Thyroid gland (tissue), 4 donors: ENCODE measurements around the gene CGB5. TPM values are rescaled to one million over a fixed set of nuclear protein-coding genes. Genes with fewer than 3 reads are reported as not detected.
"Not testable (repeated sequence)": the region's sequence is repeated elsewhere in the genome, so short reads cannot be mapped to it uniquely, and the experiment has no call there.

Source experiments
- DNase-seq, 2 donors: peaks; one replicate each; pipeline ENCODE4 v3.0.0-alpha.2; 2019
- H3K27ac ChIP-seq, 3 donors: fragments of 200-600 bp; sonication (generic); 1 replicate in 2 of 3; 2 replicates in 1 of 3; pipeline ENCODE4 v1.5.1; 2016 to 2019; ENCODE audit warnings: mild to moderate bottlenecking in 1 of 3, moderate library complexity in 1 of 3
- H3K27me3 ChIP-seq: fragments of 200-600 bp; sonication (generic); one replicate; pipeline ENCODE4 v1.5.1; 2019
- H3K36me3 ChIP-seq, 2 donors: fragments of 200-600 bp; sonication (generic); one replicate each; pipeline ENCODE4 v1.5.1; 2016 to 2019
- H3K4me1 ChIP-seq, 2 donors: fragments of 200-600 bp; sonication (generic); one replicate each; pipeline ENCODE4 v1.5.1; 2017 to 2019
- H3K4me3 ChIP-seq, 3 donors: fragments of 200-600 bp; sonication (generic); replicated peaks in 1 of 3; 1 replicate in 2 of 3; 2 replicates in 1 of 3; pipeline ENCODE4 v1.5.1; 2016; ENCODE audit warnings: mild to moderate bottlenecking in 1 of 3
- H3K9me3 ChIP-seq: fragments of 200-600 bp; sonication (generic); one replicate; pipeline ENCODE4 v1.5.1; 2017
- CTCF ChIP-seq, 6 experiments: fragments of 200-600 bp in 3 of 6; fragments of 450-650 bp in 3 of 6; sonication (generic) in 3 of 6; IDR thresholded peaks; one replicate each; pipeline ENCODE4 v1.5.1; 2016 to 2019; ENCODE audit warnings: antibody characterized with exemption in 6 of 6, mild to moderate bottlenecking in 2 of 6, inconsistent platforms in 1 of 6, moderate library complexity in 1 of 6
- POLR2A ChIP-seq, 2 donors: fragments of 450-650 bp; IDR thresholded peaks; one replicate each; pipeline ENCODE4 v1.6.1; 2017; ENCODE audit warnings: antibody characterized with exemption in 2 of 2, mild to moderate bottlenecking in 2 of 2, moderate library complexity in 1 of 2
- WGBS, 2 donors: methylation state at CpG; one replicate each; pipeline ENCODE4 v1.1.5; 2017; 5-methylcytosine and 5-hydroxymethylcytosine counted together
- intact Hi-C: fragments of 100-400 bp; cut with DNase I; formaldehyde crosslinking; loops from one replicate; pipeline ENCODE4 v1.15.1; 2023
- total RNA-seq, 4 donors: library from RNA; depleted of rRNA; stranded (reverse); fragments of >200 nt; gene quantifications; one replicate each; pipeline ENCODE4 v1.2.3, GENCODE V29; 2016

The CGB5 gene
- total RNA-seq, 4 donors from 2014 or later: 0.56 TPM; not detected in 3

GRCh38 chr19:49056101-49056901, 12.7 kb downstream of the CGB5 start:
- no peaks in the 10 kb centered on the region for H3K27me3 ChIP-seq
- peak overlapping the region in 2 of 3 donors; percentile 30 to 33 for H3K4me3 ChIP-seq
- WGBS, 2 donors: 0 to 2% methylated on average over 11 to 29 of the region's 63 CpGs
- TF ChIP-seq POLR2A (IDR thresholded peaks at IDR 0.05) (no peak), CTCF (IDR thresholded peaks at IDR 0.05) (peak in 2 of 6 experiments; percentile 9 to 26)
- H3K4me1 ChIP-seq: peaks cover 2 to 19% of the 10 kb centered on the region in 2 donors
- H3K27ac ChIP-seq: no peak overlapping the region
- intact Hi-C loops: no loop called here
- H3K36me3 ChIP-seq: no peaks in the 10 kb centered on the region
- no peaks in the 10 kb centered on the region for H3K9me3 ChIP-seq
- DNase-seq: peak; percentile 46 to 48

GRCh38 chr19:49056902-49057596, 13.4 kb downstream of the CGB5 start:
- 8 to 17% methylated on average over 13 to 34 of the region's 34 CpGs for WGBS, 2 donors
- H3K9me3 ChIP-seq, H3K27ac ChIP-seq, H3K27me3 ChIP-seq, H3K36me3 ChIP-seq, DNase-seq, intact Hi-C loops: not testable (repeated sequence)
- H3K4me3 ChIP-seq: peak overlapping the region in 1 of 3 donors; percentile 30
- H3K4me1 ChIP-seq: peaks cover 2 to 19% of the 10 kb centered on the region in 2 donors

GRCh38 chr19:49057636-49058234, 14.1 kb downstream of the CGB5 start, which contains the start of gene CGB7:
TSS of gene CGB7 (minus strand) at chr19:49057749. CDS start at chr19:49055375, 2,374 bp downstream.
- H3K9me3 ChIP-seq: no peaks in the 10 kb centered on the region
- H3K27me3 ChIP-seq: no peaks in the 10 kb centered on the region
- peaks cover 2 to 19% of the 10 kb centered on the region in 2 donors for H3K4me1 ChIP-seq
- peak; percentile 75 to 78 for DNase-seq
- WGBS, 2 donors: 2 to 3% methylated on average over 12 to 20 of the region's 38 CpGs
- TF ChIP-seq CTCF (IDR thresholded peaks at IDR 0.05) (no peak), POLR2A (IDR thresholded peaks at IDR 0.05) (no peak)
- H3K36me3 ChIP-seq: no peaks in the 10 kb centered on the region
- intact Hi-C loops: no loop called here
- H3K4me3 ChIP-seq: peak within 1 kb of the TSS in 1 of 3 donors; percentile 30
- no peak within 1 kb of the TSS for H3K27ac ChIP-seq

- 33 to 39% methylated on average over 9 to 10 of the region's 10 CpGs for WGBS, 2 donors
- Histone ChIP-seq H3K9me3 (no peaks in the 10 kb centered on the region), H3K36me3 (no peaks in the 10 kb centered on the region), H3K4me3 (no peak overlapping the region), H3K27me3 (no peaks in the 10 kb centered on the region), H3K4me1 (peaks cover 2 to 19% of the 10 kb centered on the region in 2 donors), H3K27ac (no peak overlapping the region)
- DNase-seq: peak in 1 of 2 donors; percentile 21
- intact Hi-C loops: no loop called here
- TF ChIP-seq CTCF (IDR thresholded peaks at IDR 0.05): no peak
- no peak for TF ChIP-seq POLR2A (IDR thresholded peaks at IDR 0.05)
Measured at GRCh38 chr19:49058562-49058961, 14.9 kb downstream of the CGB5 start.

GRCh38 chr19:49059053-49059452, 15.4 kb downstream of the CGB5 start:
- TF ChIP-seq CTCF (IDR thresholded peaks at IDR 0.05): no peak
- TF ChIP-seq POLR2A (IDR thresholded peaks at IDR 0.05): no peak
- Histone ChIP-seq H3K4me1 (peaks cover 2 to 19% of the 10 kb centered on the region in 2 donors), H3K27ac (no peak overlapping the region), H3K4me3 (no peak overlapping the region), H3K27me3 (no peaks in the 10 kb centered on the region), H3K9me3 (no peaks in the 10 kb centered on the region), H3K36me3 (no peaks in the 10 kb centered on the region)
- 45 to 69% methylated on average over 9 of the region's 9 CpGs for WGBS, 2 donors
- no peak for DNase-seq
- intact Hi-C loops: no loop called here
